Muscle of arm (tissue), 12 donors: ENCODE results near the gene CCDC40. TPM values are rescaled to one million over a fixed set of nuclear protein-coding genes. Genes with fewer than 3 reads are reported as not detected.
"Not testable (repeated sequence)": the region's sequence is repeated elsewhere in the genome, so short reads cannot be mapped to it uniquely, and the experiment has no call there.

ENCODE experiments used
- DNase-seq: peaks from one replicate; pipeline ENCODE4 v3.0.0-alpha.2; 2013
- polyA plus RNA-seq, 12 donors: library from polyadenylated mRNA; unstranded; fragments of 120-200 nt; gene quantifications; one replicate each; pipeline ENCODE4 v1.2.1, GENCODE V29; 2013; ENCODE audit not compliant: insufficient read length in 12 of 12

Gene CCDC40
- polyA plus RNA-seq, 12 donors: 3.2 to 9.8 (median 5.0) TPM; not detected in 1

DNA sequence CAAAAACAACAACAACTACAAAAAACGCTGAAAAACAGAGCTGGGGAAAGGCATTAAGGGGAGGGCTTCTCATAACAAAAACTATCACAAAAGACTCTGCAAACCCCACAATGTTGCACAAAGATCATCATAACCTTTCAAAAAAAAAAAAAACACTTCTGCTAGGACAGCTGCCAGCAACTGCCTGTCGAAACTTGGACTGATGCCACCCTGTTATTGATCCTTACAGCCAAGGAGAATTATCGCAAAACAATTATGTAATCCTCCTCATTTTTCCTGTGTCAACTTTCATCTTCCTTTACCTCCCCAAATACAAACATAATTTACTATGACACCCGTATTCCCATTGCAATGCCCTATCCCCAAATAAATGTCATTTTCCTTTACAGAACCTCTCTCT lies 9.3 kb downstream of the CCDC40 start:
- DNase-seq: no peak

DNA sequence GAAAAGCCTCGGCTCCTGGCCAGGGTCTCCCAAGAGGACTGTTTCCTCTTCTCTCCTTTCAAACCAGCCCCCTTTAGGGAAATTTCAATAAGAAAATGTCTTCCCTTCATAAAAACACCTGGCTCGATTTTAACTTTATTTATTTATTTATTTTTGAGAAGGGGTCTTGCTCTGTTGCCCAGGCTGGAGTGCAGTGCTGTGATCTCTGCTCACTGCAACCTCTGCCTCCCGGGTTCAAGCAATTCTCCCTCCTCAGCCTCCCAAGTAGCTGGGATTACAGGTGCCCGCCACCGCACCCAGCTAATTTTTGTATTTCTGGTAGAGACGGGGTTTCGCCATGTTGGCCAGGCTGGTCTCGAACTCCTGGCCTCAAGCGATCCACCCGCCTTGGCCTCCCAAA lies 10.3 kb downstream of the CCDC40 start:
- not testable (repeated sequence) for DNase-seq

DNA sequence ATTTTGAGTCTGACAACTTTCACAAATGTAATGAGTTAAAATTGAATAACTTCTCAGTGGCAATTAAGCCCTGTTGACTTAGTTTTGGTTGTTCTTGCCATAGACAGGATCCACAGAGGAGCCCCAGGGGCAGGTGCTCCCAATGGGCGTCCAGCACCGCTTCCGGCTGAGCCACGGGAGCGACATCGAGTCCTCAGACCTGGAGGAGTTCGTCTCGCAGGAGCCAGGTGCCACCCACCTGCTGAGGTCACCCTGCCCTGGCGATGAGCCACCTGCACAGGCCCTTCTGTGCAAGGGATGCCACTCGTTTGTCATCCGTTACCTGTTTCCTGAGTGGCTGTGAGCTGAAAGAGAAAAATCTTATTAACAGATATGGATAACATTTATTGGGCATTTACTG lies 10.7 kb downstream of the CCDC40 start:
- no peak for DNase-seq

DNA sequence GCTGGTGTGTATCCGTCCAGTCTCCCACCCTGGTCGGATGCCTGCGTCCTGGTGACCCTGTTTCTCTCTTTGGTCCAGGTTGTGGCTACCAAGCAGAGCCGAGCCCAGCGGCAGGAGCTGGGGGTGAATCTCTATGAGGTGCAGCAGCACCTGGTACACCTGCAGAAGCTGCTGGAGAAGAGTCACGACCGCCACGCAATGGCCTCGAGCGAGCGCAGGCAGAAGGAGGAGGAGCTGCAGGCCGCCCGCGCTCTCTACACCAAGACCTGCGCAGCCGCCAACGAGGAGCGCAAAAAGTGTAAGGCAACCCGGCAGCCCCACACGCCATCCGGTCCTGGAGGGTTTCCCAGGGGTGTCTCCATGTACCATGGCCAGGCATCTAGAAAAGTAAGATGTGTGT lies 13.5 kb downstream of the CCDC40 start:
- DNase-seq: no peak

DNA sequence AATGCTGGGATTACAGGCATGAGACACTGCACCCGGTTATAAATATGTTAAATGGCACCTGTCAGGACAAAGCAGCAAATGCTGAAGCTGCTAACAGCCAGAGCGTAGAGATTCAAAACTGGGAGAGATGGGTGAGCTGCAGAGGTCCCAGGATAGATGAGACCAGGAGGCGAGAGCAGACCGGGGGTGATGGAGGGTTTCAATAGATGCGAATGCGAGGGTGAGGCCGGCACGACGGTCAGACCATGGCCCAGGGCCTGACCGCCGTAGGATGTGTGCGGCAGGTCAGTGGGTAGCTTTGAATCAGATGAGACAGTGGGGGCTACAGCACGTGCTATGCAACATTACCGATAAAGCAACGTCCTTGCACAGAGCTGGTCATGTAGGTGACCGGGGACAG lies 14.3 kb downstream of the CCDC40 start:
- DNase-seq: no peak

DNA sequence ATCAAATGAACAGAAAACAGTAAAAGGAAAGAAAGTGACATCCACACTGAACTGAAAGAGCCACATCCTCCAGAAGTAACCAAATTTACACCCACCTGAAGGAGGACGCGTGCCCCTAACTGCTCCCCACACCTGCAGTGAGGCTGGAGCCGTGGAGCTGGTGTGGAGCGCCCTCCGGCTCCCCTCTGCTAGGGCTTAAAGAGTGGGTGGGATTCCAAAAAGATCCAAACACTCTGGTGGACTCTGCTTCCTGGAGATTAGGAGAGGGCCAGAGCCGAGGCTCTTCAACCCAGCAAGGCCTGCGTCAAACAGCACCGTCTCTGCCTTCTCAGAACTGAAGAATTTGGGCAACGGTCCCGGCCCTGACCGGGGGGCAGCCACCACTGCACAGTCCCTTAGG lies 15.2 kb downstream of the CCDC40 start:
- no peak for DNase-seq

DNA sequence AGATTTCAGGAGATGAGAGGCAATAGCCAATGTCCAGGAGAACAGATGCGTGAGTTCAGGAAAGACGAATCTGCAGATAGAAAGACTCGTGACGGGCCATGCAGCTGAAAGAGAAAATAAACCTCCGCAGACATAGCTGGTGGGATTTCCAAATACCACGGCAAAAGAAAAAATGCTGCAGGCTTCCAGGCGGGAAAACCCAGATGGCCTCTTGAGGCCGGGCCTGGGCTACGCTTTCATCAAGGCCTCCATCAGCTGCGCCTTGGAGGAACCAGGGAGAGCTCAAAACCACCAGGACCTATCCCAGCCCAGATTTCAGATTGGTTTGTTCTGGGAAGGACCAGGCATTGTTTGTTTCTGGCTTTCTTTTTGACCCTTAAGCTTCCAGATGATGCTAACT lies 16.7 kb downstream of the CCDC40 start:
- peak; percentile 23 for DNase-seq

DNA sequence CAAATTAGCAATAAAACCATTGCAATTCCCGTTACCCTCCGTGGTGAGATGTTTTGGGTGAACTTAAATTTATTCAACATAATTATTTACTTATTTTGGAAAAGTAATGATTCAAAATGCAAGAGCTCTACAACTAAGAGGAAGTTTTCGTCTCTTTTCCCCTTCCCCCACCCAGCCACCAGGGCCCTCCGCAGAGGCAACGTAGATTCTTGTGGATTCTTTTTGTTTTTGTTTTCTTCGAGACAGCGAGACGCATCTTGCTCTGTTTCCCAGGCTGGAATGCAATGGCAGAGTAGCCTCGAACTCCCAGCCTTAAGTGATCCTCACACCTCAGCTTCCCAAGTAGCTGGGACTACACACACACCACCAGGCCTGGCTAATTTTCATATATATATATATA lies 19.2 kb downstream of the CCDC40 start:
- DNase-seq: no peak

DNA sequence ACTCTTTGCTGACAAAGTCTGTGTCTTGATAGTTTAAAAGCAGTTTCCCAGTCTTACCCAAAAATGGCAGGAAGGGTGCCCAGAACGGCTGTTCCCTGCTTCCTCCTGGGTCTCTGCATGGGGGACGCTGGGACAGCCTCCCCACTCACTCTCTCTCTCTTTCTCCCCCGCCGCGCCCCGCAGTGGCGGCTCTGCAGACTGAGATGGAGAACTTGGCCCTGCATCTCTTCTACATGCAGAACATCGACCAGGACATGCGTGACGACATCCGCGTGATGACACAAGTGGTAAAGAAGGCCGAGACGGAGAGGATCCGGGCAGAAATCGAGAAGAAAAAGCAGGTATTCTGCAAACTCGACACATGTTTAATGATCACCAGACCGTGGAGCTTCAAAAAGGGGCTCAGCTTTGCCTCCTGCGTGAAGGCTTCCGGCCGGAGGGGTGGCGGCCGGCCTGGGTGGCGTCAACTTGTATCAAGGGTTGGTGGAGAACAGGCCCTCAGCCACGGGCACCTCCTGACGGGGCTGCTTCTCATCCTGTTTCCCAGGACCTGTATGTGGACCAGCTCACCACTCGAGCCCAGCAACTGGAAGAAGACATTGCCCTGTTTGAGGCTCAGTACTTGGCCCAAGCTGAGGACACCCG lies 22.0 kb downstream of the CCDC40 start:
- DNase-seq: no peak

DNA sequence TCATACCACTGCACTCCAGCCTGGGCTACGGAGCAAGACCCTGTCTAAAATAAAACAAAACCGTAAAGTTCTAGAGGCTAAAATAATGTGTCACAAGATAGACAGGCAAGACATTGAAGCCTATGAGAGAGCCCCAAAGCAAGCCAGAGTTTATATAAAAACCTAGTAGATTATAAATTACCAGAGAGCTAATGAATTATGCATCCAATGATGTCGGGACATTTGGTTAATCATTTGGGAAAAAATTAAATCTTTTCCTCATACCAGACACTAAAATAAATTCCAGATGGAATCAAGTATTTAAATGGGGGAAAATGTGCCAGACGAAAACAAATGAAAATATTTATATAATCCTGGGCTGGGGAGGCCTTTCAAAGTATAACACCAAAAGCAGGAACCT lies 24.2 kb downstream of the CCDC40 start:
- no peak for DNase-seq

DNA sequence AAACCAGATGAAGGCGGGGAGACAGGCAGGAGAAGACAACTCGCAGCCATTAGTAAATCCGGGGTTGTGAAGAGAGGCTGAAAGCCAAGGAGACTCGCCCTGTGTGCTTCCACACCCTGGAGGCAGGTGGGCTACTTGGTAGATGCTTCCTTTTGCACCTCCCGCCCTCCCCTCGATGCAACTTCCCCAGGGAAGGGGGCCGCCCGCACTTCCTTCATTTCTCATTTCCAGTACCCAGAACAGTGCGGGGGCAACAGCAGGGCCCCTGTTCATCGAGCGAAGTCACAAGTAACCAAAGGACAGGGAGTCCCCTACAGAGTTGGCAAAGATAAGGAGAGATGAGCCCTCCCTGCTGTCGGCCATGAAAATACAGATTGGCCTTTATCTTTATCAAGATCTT lies 25.0 kb downstream of the CCDC40 start:
- DNase-seq: no peak

DNA sequence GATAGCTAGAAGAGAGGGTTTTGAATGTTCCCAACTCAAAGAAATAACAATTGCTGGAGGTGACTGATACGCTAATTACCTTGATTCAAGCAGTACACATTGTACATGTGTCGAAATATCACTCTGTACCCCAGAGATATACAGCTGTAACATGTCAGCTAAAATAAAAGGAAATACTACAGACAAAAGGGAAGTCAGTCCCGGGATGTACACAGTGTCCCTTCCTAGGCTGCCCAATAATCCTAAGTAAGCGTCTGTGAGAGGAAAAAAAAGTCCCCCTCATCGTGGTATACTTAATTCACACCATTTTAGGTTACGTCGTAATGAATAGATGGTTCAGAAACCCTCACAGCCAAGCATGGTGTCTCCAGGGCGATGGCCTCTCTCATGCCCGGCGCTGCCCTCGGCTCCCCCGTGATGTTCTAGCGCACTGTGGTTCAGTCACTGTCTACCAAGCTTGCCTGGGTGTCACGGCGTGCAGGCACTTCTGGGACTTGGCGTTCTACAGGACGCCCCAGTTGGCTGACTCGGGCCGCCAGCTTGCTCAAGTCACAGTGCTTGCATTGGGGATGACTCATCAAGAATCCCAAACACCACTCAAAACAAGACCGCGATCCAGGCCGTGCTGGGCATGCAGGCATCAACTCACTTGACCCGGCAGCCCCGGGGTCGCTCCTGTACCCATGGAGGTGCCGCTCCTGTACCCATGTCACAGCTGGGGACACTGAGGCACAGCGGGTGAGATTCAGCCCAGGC lies 27.6 kb downstream of the CCDC40 start:
- DNase-seq: no peak

DNA sequence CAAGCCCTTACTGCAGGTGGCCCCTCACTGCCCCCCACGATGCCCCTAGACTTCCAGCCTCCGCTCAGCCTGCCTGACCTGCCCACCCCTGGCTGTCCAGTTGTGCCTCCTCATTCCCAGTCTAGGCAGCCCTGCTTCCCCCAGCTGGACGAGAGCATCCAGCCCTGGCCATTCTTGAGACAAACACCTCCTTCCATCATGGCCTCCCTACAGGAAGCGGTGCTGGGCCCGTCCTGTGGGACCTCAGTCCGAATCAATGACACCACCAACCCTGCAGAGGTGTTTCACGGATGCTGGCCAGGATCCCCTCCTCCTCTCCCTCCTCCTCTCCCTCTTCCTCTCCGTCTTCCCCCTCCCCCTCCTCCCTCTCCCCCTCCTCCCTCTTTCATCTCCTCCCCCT lies 28.3 kb downstream of the CCDC40 start:
- no peak for DNase-seq

DNA sequence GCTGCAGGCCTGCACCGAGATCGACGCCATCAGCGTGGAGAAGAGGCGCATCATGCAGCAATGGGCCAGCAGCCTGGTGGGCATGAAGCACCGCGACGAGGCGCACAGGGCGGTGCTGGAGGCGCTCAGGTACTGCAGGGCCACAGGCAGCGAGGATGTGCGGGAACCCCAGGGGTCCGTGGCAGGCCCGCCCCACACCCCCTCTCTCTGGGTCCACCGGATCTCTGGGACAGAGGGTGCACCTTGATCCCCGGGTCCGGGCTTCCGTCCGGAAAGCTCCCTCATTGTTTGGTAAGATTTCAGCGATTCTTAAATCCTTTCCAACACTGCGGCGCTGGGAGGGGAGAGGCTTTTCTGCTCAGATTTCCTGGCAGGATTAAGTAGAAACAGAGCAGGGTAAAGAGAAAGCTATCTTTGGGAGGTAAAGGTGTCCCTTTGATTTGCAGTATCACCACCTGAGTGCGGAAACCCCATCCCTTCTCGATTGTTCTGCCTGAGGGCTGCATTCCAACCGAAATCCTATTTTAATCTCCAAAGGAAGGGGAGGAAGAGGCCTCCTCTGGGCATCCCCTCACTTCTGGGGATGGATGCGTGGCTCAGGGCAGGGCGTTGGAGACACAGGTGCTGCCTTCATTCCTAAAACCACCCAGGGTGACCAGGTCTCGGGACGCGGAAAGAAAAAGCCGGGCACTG lies 29.2 kb downstream of the CCDC40 start:
- no peak for DNase-seq

DNA sequence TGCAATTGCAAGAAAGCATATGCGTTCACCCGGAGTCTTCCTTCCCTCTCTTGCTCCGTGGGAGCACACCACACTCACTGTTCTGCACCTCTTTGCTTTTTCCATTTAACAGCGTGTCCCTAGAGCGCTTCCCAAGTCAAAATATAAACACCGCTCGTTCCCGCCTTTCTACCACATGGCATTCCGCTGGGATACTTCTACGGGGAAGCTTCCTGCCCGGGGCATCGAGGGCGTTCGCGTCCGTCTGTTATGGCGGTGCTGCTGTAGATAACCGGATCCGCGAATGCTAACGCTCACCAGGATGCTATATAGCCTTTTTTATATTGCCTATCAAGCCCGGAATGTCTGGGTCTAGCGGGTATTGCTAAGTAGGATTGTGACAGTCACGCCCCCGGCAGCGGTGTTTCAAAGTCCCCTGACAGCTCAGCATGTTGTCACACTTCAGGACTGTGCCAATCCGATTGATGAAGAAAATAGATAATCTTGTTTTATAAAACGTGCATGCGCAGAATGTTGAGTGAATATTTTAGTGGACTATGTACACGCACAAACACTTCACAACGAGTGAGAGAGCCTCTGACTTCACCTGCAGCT lies 31.0 kb downstream of the CCDC40 start:
- DNase-seq: no peak

DNA sequence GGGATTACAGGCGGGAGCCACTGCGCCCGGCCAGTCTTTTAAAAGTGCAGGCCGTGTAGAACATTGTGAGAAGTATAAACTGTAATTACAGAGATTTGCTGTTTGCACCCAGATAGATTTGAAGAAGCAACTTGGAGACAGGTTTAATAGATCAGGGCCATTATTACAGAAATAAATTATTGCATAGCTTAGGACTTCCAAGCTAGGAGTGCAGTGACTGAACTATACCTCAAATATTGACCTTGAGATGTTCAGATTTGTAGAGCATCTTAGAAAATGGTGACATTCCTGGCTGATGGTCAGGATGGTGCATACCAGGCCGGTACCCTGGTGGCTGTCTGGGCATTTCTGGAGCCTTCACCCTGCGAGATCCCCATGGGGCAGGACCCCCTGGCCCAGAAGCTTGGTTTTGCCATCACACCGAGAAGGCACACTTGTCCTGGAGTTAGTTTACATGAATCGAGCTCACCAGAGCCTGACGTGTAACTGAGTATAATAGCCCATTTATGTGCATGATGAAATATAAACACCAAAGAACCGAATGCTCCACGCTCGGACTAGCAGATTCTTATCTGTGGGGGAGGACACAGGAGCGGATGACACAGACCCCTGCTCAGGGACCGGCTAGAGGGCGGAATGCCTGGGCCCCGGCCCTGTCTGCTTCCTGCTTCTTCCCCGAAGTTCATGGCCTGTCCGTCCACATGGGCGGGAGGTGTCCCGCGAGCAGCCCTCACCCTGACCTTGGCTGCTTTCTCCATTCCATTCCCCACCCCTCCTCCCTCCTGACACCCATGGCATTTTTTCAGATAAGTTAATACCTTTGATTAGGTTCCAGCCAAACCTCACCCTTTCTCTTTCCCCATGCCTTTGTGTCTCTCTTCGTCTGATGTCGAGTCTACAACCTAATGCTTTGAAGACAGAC lies 32.1 kb downstream of the CCDC40 start:
- no peak for DNase-seq

DNA sequence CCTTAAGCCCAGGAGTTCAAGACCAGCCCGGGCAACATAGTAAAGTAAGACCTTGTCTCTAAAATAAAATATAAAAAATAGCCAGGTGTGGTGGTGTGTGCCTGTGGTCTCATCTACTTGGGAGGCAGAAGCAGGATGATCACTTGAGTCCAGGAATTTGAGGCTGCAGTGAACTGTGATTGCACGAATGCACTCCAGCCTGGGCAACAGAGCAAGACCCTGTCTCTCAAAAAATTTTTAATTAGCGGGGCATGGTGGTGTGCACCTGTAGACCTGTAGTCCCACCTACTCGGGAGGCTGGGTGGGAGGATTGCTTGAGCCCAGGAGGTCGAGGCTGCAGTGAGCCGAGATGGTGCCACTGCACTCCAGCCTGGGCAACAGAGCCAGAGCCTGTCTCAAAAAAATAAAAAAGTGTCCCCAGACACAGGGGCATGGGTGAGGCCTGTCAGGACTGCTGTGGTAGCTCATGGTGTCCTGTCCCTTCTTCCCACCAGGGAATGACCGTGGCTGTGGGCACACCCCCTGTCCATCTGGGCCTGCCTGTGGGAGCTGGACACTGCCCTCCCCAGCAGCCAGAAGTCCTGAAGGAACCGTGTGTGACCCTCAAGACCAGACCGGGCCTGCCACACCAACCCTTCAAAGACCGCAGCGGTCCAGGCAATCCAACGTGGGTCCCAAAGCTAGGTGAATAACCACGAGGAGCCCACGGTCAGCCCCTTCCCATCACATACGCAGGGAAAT lies 34.1 kb downstream of the CCDC40 start:
- DNase-seq: no peak

DNA sequence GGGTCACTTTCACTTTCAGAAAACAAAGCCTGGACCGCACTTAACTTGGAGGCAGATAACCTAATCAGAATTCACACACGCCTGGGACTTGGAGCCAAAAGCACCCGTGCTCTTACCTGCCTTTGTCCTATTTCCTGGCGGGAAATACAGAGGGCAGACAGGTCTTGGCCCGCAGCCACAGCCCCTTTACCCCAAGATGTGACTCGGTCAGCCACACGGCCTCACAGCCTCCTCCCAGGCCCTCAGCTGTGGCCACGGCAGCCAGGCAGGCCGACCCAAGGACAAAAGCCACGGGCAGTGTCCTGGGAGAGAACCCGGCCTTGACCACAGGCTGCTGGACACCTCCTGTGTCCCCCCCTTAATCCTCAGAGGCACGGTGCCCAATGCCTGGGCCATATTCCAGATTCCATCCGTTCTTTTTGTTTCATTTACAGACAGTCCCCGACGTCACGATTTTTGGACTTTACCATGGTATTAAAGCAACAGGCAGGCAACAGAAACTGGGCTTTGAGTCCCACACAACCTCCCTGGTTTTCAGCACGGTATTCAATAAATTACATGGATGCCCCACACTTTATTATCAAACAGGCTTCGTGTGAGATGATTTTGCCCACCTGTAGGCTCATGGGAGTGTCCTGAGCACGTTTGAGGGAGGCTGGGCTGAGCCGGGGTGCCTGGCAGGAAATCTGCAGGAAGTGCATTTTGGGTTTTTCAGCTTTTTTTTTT lies 34.8 kb downstream of the CCDC40 start:
- peak; percentile 50 for DNase-seq

DNA sequence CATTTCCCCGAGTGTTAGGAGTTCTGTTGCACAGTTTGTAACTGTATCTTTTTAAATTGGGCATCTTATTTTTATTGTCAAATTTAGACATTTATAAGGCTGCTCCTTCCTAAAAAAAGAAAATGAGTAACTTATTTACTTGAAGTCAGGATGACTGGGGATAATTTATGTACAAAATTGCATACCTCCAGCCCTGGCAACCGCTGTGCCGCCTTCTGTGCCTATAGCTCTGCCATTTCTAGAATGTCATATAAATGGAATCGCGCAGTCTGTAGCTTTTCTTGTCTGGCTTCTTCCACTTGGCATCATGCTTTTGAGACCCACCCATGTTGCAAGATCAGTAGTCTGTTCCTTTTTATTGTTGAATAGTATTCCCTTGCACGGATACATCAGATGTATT lies 36.0 kb downstream of the CCDC40 start:
- no peak for DNase-seq

DNA sequence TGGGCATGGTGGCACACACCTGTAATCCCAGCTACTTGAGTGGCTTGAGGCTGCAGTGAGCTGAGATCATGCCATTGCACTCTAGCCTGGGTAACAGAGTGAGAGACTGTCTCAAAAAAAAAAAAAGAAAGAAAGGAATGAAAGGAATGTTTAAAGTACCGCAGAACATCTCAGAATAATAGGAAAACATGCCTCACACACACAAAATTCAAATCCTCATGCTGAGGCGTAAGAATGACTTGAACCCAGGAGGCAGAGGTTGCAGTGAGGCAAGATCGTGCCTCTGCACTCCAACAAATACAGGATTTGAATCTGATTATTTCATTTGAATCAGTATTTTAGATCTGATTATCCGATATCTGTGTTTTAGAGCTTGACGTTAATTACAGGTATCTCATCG lies 43.6 kb downstream of the CCDC40 start:
- no peak for DNase-seq
